GM12878 (cell line): Measurements from ENCODE around the gene DCP1A. TPM values are rescaled to one million over a fixed set of nuclear protein-coding genes. Genes with fewer than 3 reads are reported as not detected.

Experiments
- BHLHE40 ChIP-seq, 2 experiments: fragments of 450-650 bp in 1 of 2; IDR thresholded peaks; 2 replicates each; pipeline ENCODE4 v1.6.1; 2011 to 2017; ENCODE audit warnings: low read depth in 2 of 2, borderline replicate concordance in 1 of 2, improper control_type of control experiment in 1 of 2, low read length in 1 of 2, mild to moderate bottlenecking in 1 of 2
- CHD2 ChIP-seq: IDR thresholded peaks from 2 replicates; pipeline ENCODE4 v1.6.1; 2011; ENCODE audit warnings: low read depth, low read length, improper control_type of control experiment, borderline replicate concordance
- EZH2 ChIP-seq: IDR thresholded peaks from 2 replicates; pipeline ENCODE4 v1.6.1; 2012; ENCODE audit warnings: low read depth, mild to moderate bottlenecking, control low read depth, inconsistent platforms, low read length, borderline replicate concordance; ENCODE audit not compliant: control insufficient read depth
- JUND ChIP-seq: IDR thresholded peaks from 2 replicates; pipeline ENCODE4 v1.6.1; 2012; ENCODE audit warnings: low read depth, mild to moderate bottlenecking, low read length, improper control_type of control experiment, moderate library complexity
- KDM1A ChIP-seq: fragments of 200-600 bp; sonication (generic); IDR thresholded peaks from 2 replicates; pipeline ENCODE4 v1.6.1; 2016; ENCODE audit warnings: borderline replicate concordance
- MEF2B ChIP-seq: fragments of 450-650 bp; IDR thresholded peaks from 2 replicates; pipeline ENCODE4 v1.6.1; 2018; ENCODE audit warnings: mild to moderate bottlenecking, moderate library complexity; ENCODE audit not compliant: partially characterized antibody, poor library complexity, severe bottlenecking
- NFYA ChIP-seq: IDR thresholded peaks from 2 replicates; pipeline ENCODE4 v1.6.1; 2011; ENCODE audit warnings: low read depth, mild to moderate bottlenecking, low read length, improper control_type of control experiment, borderline replicate concordance
- NR2C2 ChIP-seq: IDR thresholded peaks from 2 replicates; pipeline ENCODE4 v1.6.1; 2011; ENCODE audit warnings: borderline replicate concordance, low read depth; ENCODE audit not compliant: control insufficient read depth, insufficient read length
- PKNOX1 ChIP-seq: fragments of 450-650 bp; IDR thresholded peaks from 2 replicates; pipeline ENCODE4 v1.6.1; 2016; ENCODE audit warnings: mild to moderate bottlenecking
- PML ChIP-seq: IDR thresholded peaks from 2 replicates; pipeline ENCODE4 v1.6.1; 2012; ENCODE audit warnings: low read length, inconsistent platforms
- SMAD5 ChIP-seq: IDR thresholded peaks from 2 replicates; pipeline ENCODE4 v1.6.1; 2016; ENCODE audit warnings: antibody characterized with exemption, low read depth
- YY1 ChIP-seq: IDR thresholded peaks from 2 replicates; pipeline ENCODE4 v1.6.1; 2011; ENCODE audit warnings: low read depth, mild to moderate bottlenecking, low read length
- ZNF207 ChIP-seq: fragments of 450-650 bp; IDR thresholded peaks from 2 replicates; pipeline ENCODE4 v1.6.1; 2014; ENCODE audit warnings: antibody characterized with exemption, mild to moderate bottlenecking, borderline replicate concordance
- ZSCAN29 ChIP-seq: fragments of 450-650 bp; IDR thresholded peaks from 2 replicates; pipeline ENCODE4 v1.6.1; 2017; ENCODE audit warnings: mild to moderate bottlenecking, moderate library complexity
- polyA plus RNA-seq, 11 experiments: library from polyadenylated mRNA; depleted of rRNA in 4 of 11; unstranded in 6 of 11; stranded (reverse) in 5 of 11; fragments of >200 nt; fragmentation: Nextera tagmentation in 4 of 11; fragmentation: Illumina TruSeq in 1 of 11; extraction: Ambion mirVana in 4 of 11; extraction: Trizol in 1 of 11; gene quantifications; 1 replicate in 1 of 11; 2 replicates in 10 of 11; pipeline versions ENCODE4 v1.2.1 to v1.2.3, GENCODE V29; 2011 to 2016; ENCODE audit warnings: inconsistent platforms in 2 of 11, missing spikeins in 2 of 11, low read depth in 1 of 11
- total RNA-seq, 4 experiments: library from RNA; depleted of rRNA in 3 of 4; stranded (reverse); fragments of >200 nt in 3 of 4; fragmentation: Illumina TruSeq in 1 of 4; extraction: Trizol in 1 of 4; gene quantifications; 2 replicates each; pipeline versions ENCODE4 v1.2.1 to v1.2.3, GENCODE V29; 2013 to 2021
- TF ChIP-seq, protein P1 (sequence below): fragments of 450-650 bp; IDR thresholded peaks from 2 replicates; pipeline ENCODE4 v1.6.1; 2018; ENCODE audit warnings: mild to moderate bottlenecking, low read depth, moderate library complexity; ENCODE audit not compliant: partially characterized antibody
- TF ChIP-seq, protein P2 (sequence below): fragments of 450-650 bp; IDR thresholded peaks from 2 replicates; pipeline ENCODE4 v1.6.1; 2017; ENCODE audit warnings: mild to moderate bottlenecking, moderate library complexity
- TF ChIP-seq, protein P3 (sequence below), 3 experiments: IDR thresholded peaks in 2 of 3; conservative IDR thresholded peaks in 1 of 3; 2 replicates each; pipeline ENCODE4 v1.5.1; 2011; ENCODE audit warnings: low read depth in 3 of 3, low read length in 3 of 3, mild to moderate bottlenecking in 3 of 3, control low read depth in 2 of 3, moderate library complexity in 2 of 3, inconsistent platforms in 1 of 3, mixed read lengths in 1 of 3; ENCODE audit not compliant: control insufficient read depth in 2 of 3, insufficient read depth in 1 of 3; ENCODE audit errors: extremely low read depth in 1 of 3

The DCP1A gene
- total and polyA plus RNA-seq, 10 of the 15 experiments (the other 5 are each of a cell fraction or from before 2014, with no cell fraction given): 12.5 to 34.6 (median 16.3) TPM

GRCh38 chr3:53347261-53348064 is at the start of gene DCP1A (continued):
- TF ChIP-seq, protein P1, sequence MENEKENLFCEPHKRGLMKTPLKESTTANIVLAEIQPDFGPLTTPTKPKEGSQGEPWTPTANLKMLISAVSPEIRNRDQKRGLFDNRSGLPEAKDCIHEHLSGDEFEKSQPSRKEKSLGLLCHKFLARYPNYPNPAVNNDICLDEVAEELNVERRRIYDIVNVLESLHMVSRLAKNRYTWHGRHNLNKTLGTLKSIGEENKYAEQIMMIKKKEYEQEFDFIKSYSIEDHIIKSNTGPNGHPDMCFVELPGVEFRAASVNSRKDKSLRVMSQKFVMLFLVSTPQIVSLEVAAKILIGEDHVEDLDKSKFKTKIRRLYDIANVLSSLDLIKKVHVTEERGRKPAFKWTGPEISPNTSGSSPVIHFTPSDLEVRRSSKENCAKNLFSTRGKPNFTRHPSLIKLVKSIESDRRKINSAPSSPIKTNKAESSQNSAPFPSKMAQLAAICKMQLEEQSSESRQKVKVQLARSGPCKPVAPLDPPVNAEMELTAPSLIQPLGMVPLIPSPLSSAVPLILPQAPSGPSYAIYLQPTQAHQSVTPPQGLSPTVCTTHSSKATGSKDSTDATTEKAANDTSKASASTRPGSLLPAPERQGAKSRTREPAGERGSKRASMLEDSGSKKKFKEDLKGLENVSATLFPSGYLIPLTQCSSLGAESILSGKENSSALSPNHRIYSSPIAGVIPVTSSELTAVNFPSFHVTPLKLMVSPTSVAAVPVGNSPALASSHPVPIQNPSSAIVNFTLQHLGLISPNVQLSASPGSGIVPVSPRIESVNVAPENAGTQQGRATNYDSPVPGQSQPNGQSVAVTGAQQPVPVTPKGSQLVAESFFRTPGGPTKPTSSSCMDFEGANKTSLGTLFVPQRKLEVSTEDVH: peak; percentile 86
- TF ChIP-seq BHLHE40 (IDR thresholded peaks at IDR 0.05; ENCODE audit: borderline replicate concordance in 1 of 2, low read depth in 2 of 2, low read length in 1 of 2): peak; percentile 10 to 79; a peak in 2 of 4 replicates
- TF ChIP-seq PML: peak; percentile 96
- TF ChIP-seq, protein P2, sequence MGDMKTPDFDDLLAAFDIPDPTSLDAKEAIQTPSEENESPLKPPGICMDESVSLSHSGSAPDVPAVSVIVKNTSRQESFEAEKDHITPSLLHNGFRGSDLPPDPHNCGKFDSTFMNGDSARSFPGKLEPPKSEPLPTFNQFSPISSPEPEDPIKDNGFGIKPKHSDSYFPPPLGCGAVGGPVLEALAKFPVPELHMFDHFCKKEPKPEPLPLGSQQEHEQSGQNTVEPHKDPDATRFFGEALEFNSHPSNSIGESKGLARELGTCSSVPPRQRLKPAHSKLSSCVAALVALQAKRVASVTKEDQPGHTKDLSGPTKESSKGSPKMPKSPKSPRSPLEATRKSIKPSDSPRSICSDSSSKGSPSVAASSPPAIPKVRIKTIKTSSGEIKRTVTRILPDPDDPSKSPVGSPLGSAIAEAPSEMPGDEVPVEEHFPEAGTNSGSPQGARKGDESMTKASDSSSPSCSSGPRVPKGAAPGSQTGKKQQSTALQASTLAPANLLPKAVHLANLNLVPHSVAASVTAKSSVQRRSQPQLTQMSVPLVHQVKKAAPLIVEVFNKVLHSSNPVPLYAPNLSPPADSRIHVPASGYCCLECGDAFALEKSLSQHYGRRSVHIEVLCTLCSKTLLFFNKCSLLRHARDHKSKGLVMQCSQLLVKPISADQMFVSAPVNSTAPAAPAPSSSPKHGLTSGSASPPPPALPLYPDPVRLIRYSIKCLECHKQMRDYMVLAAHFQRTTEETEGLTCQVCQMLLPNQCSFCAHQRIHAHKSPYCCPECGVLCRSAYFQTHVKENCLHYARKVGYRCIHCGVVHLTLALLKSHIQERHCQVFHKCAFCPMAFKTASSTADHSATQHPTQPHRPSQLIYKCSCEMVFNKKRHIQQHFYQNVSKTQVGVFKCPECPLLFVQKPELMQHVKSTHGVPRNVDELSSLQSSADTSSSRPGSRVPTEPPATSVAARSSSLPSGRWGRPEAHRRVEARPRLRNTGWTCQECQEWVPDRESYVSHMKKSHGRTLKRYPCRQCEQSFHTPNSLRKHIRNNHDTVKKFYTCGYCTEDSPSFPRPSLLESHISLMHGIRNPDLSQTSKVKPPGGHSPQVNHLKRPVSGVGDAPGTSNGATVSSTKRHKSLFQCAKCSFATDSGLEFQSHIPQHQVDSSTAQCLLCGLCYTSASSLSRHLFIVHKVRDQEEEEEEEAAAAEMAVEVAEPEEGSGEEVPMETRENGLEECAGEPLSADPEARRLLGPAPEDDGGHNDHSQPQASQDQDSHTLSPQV: peak; percentile 85
- TF ChIP-seq YY1: peak; percentile 97
- peak; percentile 100 for TF ChIP-seq ZNF207
- TF ChIP-seq, protein P3, sequence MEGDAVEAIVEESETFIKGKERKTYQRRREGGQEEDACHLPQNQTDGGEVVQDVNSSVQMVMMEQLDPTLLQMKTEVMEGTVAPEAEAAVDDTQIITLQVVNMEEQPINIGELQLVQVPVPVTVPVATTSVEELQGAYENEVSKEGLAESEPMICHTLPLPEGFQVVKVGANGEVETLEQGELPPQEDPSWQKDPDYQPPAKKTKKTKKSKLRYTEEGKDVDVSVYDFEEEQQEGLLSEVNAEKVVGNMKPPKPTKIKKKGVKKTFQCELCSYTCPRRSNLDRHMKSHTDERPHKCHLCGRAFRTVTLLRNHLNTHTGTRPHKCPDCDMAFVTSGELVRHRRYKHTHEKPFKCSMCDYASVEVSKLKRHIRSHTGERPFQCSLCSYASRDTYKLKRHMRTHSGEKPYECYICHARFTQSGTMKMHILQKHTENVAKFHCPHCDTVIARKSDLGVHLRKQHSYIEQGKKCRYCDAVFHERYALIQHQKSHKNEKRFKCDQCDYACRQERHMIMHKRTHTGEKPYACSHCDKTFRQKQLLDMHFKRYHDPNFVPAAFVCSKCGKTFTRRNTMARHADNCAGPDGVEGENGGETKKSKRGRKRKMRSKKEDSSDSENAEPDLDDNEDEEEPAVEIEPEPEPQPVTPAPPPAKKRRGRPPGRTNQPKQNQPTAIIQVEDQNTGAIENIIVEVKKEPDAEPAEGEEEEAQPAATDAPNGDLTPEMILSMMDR (IDR thresholded peaks at IDR 0.05 in 2 of 3, conservative IDR thresholded peaks at IDR 0.05 in 1 of 3; ENCODE audit: control insufficient read depth in 2 of 3, extremely low read depth in 1 of 3, insufficient read depth in 1 of 3, low read depth in 3 of 3, low read length in 3 of 3): no peak
- no peak for TF ChIP-seq KDM1A
- no peak for TF ChIP-seq EZH2
- no peak for TF ChIP-seq NR2C2
- TF ChIP-seq PKNOX1: peak; percentile 80
- no peak for TF ChIP-seq JUND
- peak; percentile 65; the same call in 1 of the 2 replicates for TF ChIP-seq CHD2
- peak; percentile 89 for TF ChIP-seq SMAD5
- peak; percentile 91; the same call in 1 of the 2 replicates for TF ChIP-seq ZSCAN29
- peak; percentile 50 for TF ChIP-seq MEF2B
- TF ChIP-seq NFYA: no peak
